Testis (tissue), 2 donors: ENCODE results near the gene POGZ.
"Not testable (repeated sequence)": the region's sequence is repeated elsewhere in the genome, so short reads cannot be mapped to it uniquely, and the experiment has no call there.

Source experiments
- CTCF ChIP-seq, 3 experiments: fragments of 450-650 bp in 2 of 3; fragments of 200-600 bp in 1 of 3; sonication (generic) in 1 of 3; IDR thresholded peaks; one replicate each; pipeline ENCODE4 v1.5.1; 2016 to 2019; ENCODE audit warnings: antibody characterized with exemption in 3 of 3, mild to moderate bottlenecking in 2 of 3, moderate library complexity in 1 of 3
- POLR2A ChIP-seq: fragments of 450-650 bp; IDR thresholded peaks from one replicate; pipeline ENCODE4 v1.6.1; 2017; ENCODE audit warnings: antibody characterized with exemption, mild to moderate bottlenecking, moderate library complexity

DNA sequence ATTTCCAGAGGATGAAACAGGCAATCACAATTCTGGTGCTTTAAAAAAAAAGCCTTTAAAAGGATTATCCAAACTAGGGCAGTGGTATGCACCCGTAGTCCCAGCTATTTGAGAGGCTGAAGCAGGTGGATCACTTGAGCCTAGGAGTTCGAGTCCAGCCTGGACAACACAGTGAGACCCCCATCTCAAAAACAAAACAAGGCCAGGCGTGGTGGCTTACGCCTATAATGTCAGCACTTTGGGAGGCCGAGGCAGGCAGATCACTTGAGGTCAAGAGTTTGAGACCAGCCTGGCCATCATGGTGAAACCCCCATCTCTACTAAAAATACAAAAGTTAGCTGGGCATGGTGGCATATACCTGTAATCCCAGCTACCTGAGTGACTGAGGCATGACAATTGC, 25.5 kb downstream of the POGZ start:
- TF ChIP-seq CTCF (IDR thresholded peaks at IDR 0.05); POLR2A: not testable (repeated sequence)
